ENCODE measurements around the gene NLE1. TPM values are rescaled to one million over a fixed set of nuclear protein-coding genes. Genes with fewer than 3 reads are reported as not detected.

The NLE1 gene
- total RNA-seq, 1 experiment from 2014 or later: 36.2 TPM

- intact Hi-C loops (cut with micrococcal nuclease): no loop called here
- TF ChIP-seq CTCF (IDR thresholded peaks at IDR 0.05; ENCODE audit: unreplicated experiment): no peak
- ChIA-PET CTCF (interaction anchor here (0.6 to 1.9 kb wide), 5 partner anchors 26 to 1866 kb away, joined by 3 to 6 read pairs (median 3); partner anchors contain the start of gene FNDC8), POLR2A (interaction anchor here (0.7 kb wide), 1 partner anchor 9 kb away, joined by 4 read pairs; no protein-coding TSS in a partner anchor)
- no peaks in the 10 kb centered on the region for H3K27me3 Mint-ChIP-seq (ENCODE audit: insufficient read depth, unreplicated experiment)
- H3K27ac Mint-ChIP-seq (ENCODE audit: low read depth, unreplicated experiment): no peak within 1 kb of the TSS
- no peaks in the 10 kb centered on the region for H3K9me3 Mint-ChIP-seq (ENCODE audit: unreplicated experiment)
- no TSS peak for BruUV-seq (replicated peaks)
- peaks cover 4% of the 10 kb centered on the region for H3K4me1 Mint-ChIP-seq (ENCODE audit: insufficient read depth, unreplicated experiment)
- no peak within 1 kb of the TSS for H3K4me3 Mint-ChIP-seq (ENCODE audit: unreplicated experiment)
- H3K36me3 Mint-ChIP-seq (ENCODE audit: insufficient read depth, unreplicated experiment): peaks cover 5% of the 10 kb centered on the region
- no peak for DNase-seq (ENCODE audit: unreplicated experiment)
Observed at GRCh38 chr17:35147375-35147905, 5.3 kb upstream of the NLE1 start, which contains the start of gene UNC45B. UNC45B (plus strand) TSS chr17:35147817; CDS start chr17:35148264, 447 bp downstream.

DNA sequence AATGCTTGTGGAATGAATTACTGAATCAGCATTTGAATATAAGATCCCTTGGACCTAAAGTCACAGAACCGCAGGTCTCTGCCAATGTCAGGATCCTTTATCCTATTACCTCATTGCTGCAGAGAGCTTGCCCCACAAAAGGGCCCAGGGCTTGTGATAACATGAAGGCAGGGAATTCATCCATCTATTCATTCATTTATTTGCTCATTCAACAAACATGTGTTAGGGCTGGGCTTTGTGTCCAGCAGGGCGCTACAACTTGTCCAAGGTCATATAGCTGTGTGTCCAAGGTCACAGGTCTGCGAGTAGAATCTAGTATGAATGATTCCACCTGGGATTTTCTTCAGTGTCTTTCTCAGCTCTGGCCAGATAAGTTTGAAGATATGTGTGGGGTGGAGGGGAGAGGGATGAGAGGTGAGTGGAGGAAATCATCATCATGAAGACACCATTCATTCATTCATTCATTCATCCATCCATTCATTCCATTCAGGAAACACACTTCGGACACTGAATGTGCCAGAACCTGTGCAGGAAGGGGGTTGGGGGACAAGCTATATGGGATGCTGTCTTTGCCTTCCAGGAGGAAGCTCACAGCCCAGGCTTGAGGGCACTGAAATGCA, 4.2 kb upstream of the NLE1 start:
- no peaks in the 10 kb centered on the region for H3K27me3 Mint-ChIP-seq (ENCODE audit: insufficient read depth, unreplicated experiment)
- CTCF ChIA-PET: interaction anchor here (0.6 to 0.7 kb wide), 2 partner anchors 627 to 946 kb away, joined by 3 read pairs; no protein-coding TSS in a partner anchor
- TF ChIP-seq CTCF (IDR thresholded peaks at IDR 0.05; ENCODE audit: unreplicated experiment): no peak
- DNase-seq (ENCODE audit: unreplicated experiment): no peak
- no peak overlapping the region for H3K27ac Mint-ChIP-seq (ENCODE audit: low read depth, unreplicated experiment)
- H3K4me3 Mint-ChIP-seq (ENCODE audit: unreplicated experiment): no peak overlapping the region
- peaks cover 4% of the 10 kb centered on the region for H3K4me1 Mint-ChIP-seq (ENCODE audit: insufficient read depth, unreplicated experiment)
- POLR2A ChIA-PET: interaction anchor here (0.6 kb wide), 1 partner anchor 602 kb away, joined by 3 read pairs; no protein-coding TSS in a partner anchor
- intact Hi-C loops (cut with micrococcal nuclease): no loop called here
- no TSS peak for BruUV-seq (replicated peaks)
- no peaks in the 10 kb centered on the region for H3K9me3 Mint-ChIP-seq (ENCODE audit: unreplicated experiment)
- peaks cover 5% of the 10 kb centered on the region for H3K36me3 Mint-ChIP-seq (ENCODE audit: insufficient read depth, unreplicated experiment)

- H3K27me3 Mint-ChIP-seq (ENCODE audit: insufficient read depth, unreplicated experiment): no peaks in the 10 kb centered on the region
- DNase-seq (ENCODE audit: unreplicated experiment): no peak
- H3K4me3 Mint-ChIP-seq (ENCODE audit: unreplicated experiment): no peak overlapping the region
- ChIA-PET POLR2A (interaction anchor here (1.0 kb wide), 1 partner anchor 98 kb away, joined by 4 read pairs; the partner anchor contains the start of gene SLFN5), CTCF (interaction anchor here (0.6 kb wide), 1 partner anchor 92 kb away, joined by 3 read pairs; no protein-coding TSS in a partner anchor)
- no peak for TF ChIP-seq CTCF (IDR thresholded peaks at IDR 0.05; ENCODE audit: unreplicated experiment)
- BruUV-seq (replicated peaks): no TSS peak
- H3K4me1 Mint-ChIP-seq (ENCODE audit: insufficient read depth, unreplicated experiment): peaks cover 4% of the 10 kb centered on the region
- H3K9me3 Mint-ChIP-seq (ENCODE audit: unreplicated experiment): no peaks in the 10 kb centered on the region
- H3K27ac Mint-ChIP-seq (ENCODE audit: low read depth, unreplicated experiment): no peak overlapping the region
- intact Hi-C loops (cut with micrococcal nuclease): no loop called here
- peaks cover 5% of the 10 kb centered on the region for H3K36me3 Mint-ChIP-seq (ENCODE audit: insufficient read depth, unreplicated experiment)
Observed at GRCh38 chr17:35144840-35145239, 2.7 kb upstream of the NLE1 start.

DNA sequence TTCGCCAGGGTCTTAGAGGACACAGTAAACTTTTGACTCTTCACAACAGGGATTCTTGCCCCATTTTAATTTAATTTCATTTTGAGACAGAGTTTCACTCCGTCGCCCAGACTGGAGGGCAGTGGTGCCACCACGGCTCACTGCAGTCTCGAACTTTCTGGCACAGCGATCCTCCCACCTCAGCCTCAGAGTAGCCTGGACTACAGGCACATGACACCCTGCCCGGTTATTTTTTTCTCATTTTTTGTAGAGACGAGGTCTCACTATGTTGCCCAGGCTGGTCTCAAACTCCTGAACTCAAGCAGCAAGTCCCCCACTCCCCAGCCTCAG, 329 bp upstream of the NLE1 start:
- peaks cover 4% of the 10 kb centered on the region for H3K4me1 Mint-ChIP-seq (ENCODE audit: insufficient read depth, unreplicated experiment)
- H3K9me3 Mint-ChIP-seq (ENCODE audit: unreplicated experiment): no peaks in the 10 kb centered on the region
- H3K36me3 Mint-ChIP-seq (ENCODE audit: insufficient read depth, unreplicated experiment): peaks cover 24% of the 10 kb centered on the region
- DNase-seq (ENCODE audit: unreplicated experiment): no peak
- no TSS peak for BruUV-seq (replicated peaks)
- ChIA-PET CTCF (interaction anchor here (1.1 to 1.9 kb wide), 3 partner anchors 13 to 722 kb away, joined by 5 to 6 read pairs (median 6); no protein-coding TSS in a partner anchor), POLR2A (interaction anchor here (0.6 kb wide), 1 partner anchor 38 kb away, joined by 4 read pairs; no protein-coding TSS in a partner anchor)
- intact Hi-C loops (cut with micrococcal nuclease): loop anchor here (1.0 kb wide), 2 partner anchors 100 to 722 kb away; no protein-coding TSS in a partner anchor
- H3K27me3 Mint-ChIP-seq (ENCODE audit: insufficient read depth, unreplicated experiment): no peaks in the 10 kb centered on the region
- TF ChIP-seq CTCF (IDR thresholded peaks at IDR 0.05; ENCODE audit: unreplicated experiment): no peak
- H3K4me3 Mint-ChIP-seq (ENCODE audit: unreplicated experiment): peak overlapping the region; percentile 73
- H3K27ac Mint-ChIP-seq (ENCODE audit: low read depth, unreplicated experiment): no peak overlapping the region

All from MCF 10A (cell line).